ENCODE data around the gene CORO2A.
A peak's percentile ranks its signal among the peaks of the same experiment; 100 is the strongest.

Gene CORO2A

GRCh38 chr9:98219364-98219716, 26.9 kb upstream of the CORO2A start:
- no peak for DNase-seq

- no peak for DNase-seq
Observed at GRCh38 chr9:98218562-98219363, 26.3 kb upstream of the CORO2A start.

- no peak for DNase-seq
Observed at GRCh38 chr9:98217255-98217654, 24.8 kb upstream of the CORO2A start.

- DNase-seq: no peak
Observed at GRCh38 chr9:98216391-98216790, 24.0 kb upstream of the CORO2A start.

- no peak for DNase-seq
Observed at GRCh38 chr9:98215821-98216220, 23.4 kb upstream of the CORO2A start.

GRCh38 chr9:98215271-98215670, 22.8 kb upstream of the CORO2A start:
- DNase-seq: no peak

GRCh38 chr9:98214811-98215210, 22.4 kb upstream of the CORO2A start:
- DNase-seq: no peak

GRCh38 chr9:98211260-98211659, 18.8 kb upstream of the CORO2A start:
- DNase-seq: no peak

- no peak for DNase-seq
Observed at GRCh38 chr9:98210435-98210834, 18.0 kb upstream of the CORO2A start.

GRCh38 chr9:98209530-98209929, 17.1 kb upstream of the CORO2A start:
- DNase-seq: no peak

- DNase-seq: no peak
Observed at GRCh38 chr9:98208635-98209034, 16.2 kb upstream of the CORO2A start.

GRCh38 chr9:98207606-98208005, 15.2 kb upstream of the CORO2A start:
- no peak for DNase-seq

- no peak for DNase-seq
Observed at GRCh38 chr9:98206754-98207153, 14.3 kb upstream of the CORO2A start.

GRCh38 chr9:98204692-98205091, 12.3 kb upstream of the CORO2A start:
- DNase-seq: no peak

- no peak for DNase-seq
Observed at GRCh38 chr9:98203153-98203552, 10.7 kb upstream of the CORO2A start.

- DNase-seq: no peak
Observed at GRCh38 chr9:98202252-98202651, 9.8 kb upstream of the CORO2A start.

GRCh38 chr9:98201749-98202148, 9.3 kb upstream of the CORO2A start:
- no peak for DNase-seq

GRCh38 chr9:98201102-98201501, 8.7 kb upstream of the CORO2A start:
- DNase-seq: no peak

GRCh38 chr9:98199388-98200033, 7.1 kb upstream of the CORO2A start:
- no peak for DNase-seq

- no peak for DNase-seq
Observed at GRCh38 chr9:98195671-98196070, 3.2 kb upstream of the CORO2A start.

- DNase-seq: no peak
Observed at GRCh38 chr9:98193336-98193944, 1.0 kb upstream of the CORO2A start.

- peak in 1 of 2 experiments; percentile 17 for DNase-seq
Observed at GRCh38 chr9:98191671-98192502, 550 bp downstream of the CORO2A start.

- DNase-seq: no peak
Observed at GRCh38 chr9:98191181-98191608, 1.2 kb downstream of the CORO2A start.

All from AML-193 (cell line).